HepG2 (cell line): ENCODE measurements around the gene CNNM4. TPM values are rescaled to one million over a fixed set of nuclear protein-coding genes. Genes with fewer than 3 reads are reported as not detected.
A peak's percentile ranks its signal among the peaks of the same experiment; 100 is the strongest.

Experiments used
- IKZF4 ChIP-seq: sonication (generic); formaldehyde crosslinking; IDR thresholded peaks from 2 replicates; pipeline ENCODE4 v1.5.1; 2020; ENCODE audit warnings: borderline replicate concordance, mild to moderate bottlenecking, low read depth, missing genetic modification reagents; ENCODE audit errors: not compliant biosample characterization
- RERE ChIP-seq: IDR thresholded peaks from 2 replicates; pipeline ENCODE4 v1.6.1; 2016; ENCODE audit warnings: low read depth, missing genetic modification reagents, missing compliant biosample characterization
- SP140L ChIP-seq: sonication (generic); formaldehyde crosslinking; IDR thresholded peaks from 2 replicates; pipeline ENCODE4 v1.4.0; 2020; ENCODE audit warnings: missing genetic modification reagents, borderline replicate concordance
- TFAP4 ChIP-seq: sonication (generic); IDR thresholded peaks from 2 replicates; pipeline ENCODE4 v1.6.1; 2016; ENCODE audit warnings: low read depth, borderline replicate concordance
- ZBTB1 ChIP-seq: sonication (generic); formaldehyde crosslinking; IDR thresholded peaks from 2 replicates; pipeline ENCODE4 v1.4.0; 2020; ENCODE audit warnings: missing genetic modification reagents, borderline replicate concordance
- ZNF224 ChIP-seq: sonication (generic); formaldehyde crosslinking; IDR thresholded peaks from 2 replicates; pipeline ENCODE4 v1.5.0; 2020; ENCODE audit warnings: mild to moderate bottlenecking, missing genetic modification reagents
- ZNF232 ChIP-seq: sonication (generic); formaldehyde crosslinking; IDR thresholded peaks from 2 replicates; pipeline ENCODE4 v1.4.0; 2020; ENCODE audit warnings: missing genetic modification reagents, borderline replicate concordance
- ZNF275 ChIP-seq: sonication (generic); formaldehyde crosslinking; IDR thresholded peaks from 2 replicates; pipeline ENCODE4 v1.8.0; 2022; ENCODE audit warnings: missing genetic modification reagents, mild to moderate bottlenecking, inconsistent platforms, borderline replicate concordance
- ZNF407 ChIP-seq: sonication (generic); formaldehyde crosslinking; IDR thresholded peaks from one replicate; pipeline ENCODE4 v1.5.1; 2020; ENCODE audit warnings: mild to moderate bottlenecking, missing genetic modification reagents; ENCODE audit errors: not compliant biosample characterization
- ZNF431 ChIP-seq: sonication (generic); formaldehyde crosslinking; IDR thresholded peaks from 2 replicates; pipeline ENCODE4 v1.9.0; 2022; ENCODE audit warnings: missing genetic modification reagents, low read depth, mild to moderate bottlenecking, borderline replicate concordance
- ZNF766 ChIP-seq: sonication (generic); formaldehyde crosslinking; IDR thresholded peaks from 2 replicates; pipeline ENCODE4 v1.5.0; 2020; ENCODE audit warnings: missing genetic modification reagents, borderline replicate concordance
- polyA plus RNA-seq, 8 experiments: library from polyadenylated mRNA; depleted of rRNA in 3 of 8; stranded (reverse) in 7 of 8; unstranded in 1 of 8; fragments of >200 nt; fragmentation: Illumina TruSeq in 4 of 8; extraction: Trizol in 4 of 8; gene quantifications; 2 replicates each; pipeline versions ENCODE4 v1.2.1 to v1.2.3, GENCODE V29; 2011 to 2016; ENCODE audit warnings: low read depth in 4 of 8, missing spikeins in 1 of 8, mixed read lengths in 1 of 8; ENCODE audit not compliant: insufficient read depth in 1 of 8
- total RNA-seq, 5 experiments: library from RNA; depleted of rRNA; stranded (reverse); fragments of >200 nt; fragmentation: Illumina TruSeq; extraction: Trizol; gene quantifications; 2 replicates each; pipeline ENCODE4 v1.2.3, GENCODE V29; 2016; ENCODE audit warnings: low read depth in 1 of 5

The CNNM4 gene
- total and polyA plus RNA-seq, 2 of the 13 experiments (the other 11 are each of a cell fraction or from before 2014, with no cell fraction given) = 5.9 to 8.4 TPM

- TF ChIP-seq TFAP4 (no peak), ZNF431 (CRISPR knock-in tag) (no peak; the same call in none of the 2 replicates), ZNF407 (CRISPR knock-in tag) (no peak), ZNF224 (CRISPR knock-in tag) (0 out of 2 replicates have a peak, but pooled peaks have one; percentile 43), ZNF275 (peak; percentile 44; the same call in 1 of the 2 replicates), ZBTB1 (CRISPR knock-in tag) (no peak), ZNF766 (CRISPR knock-in tag) (no peak), SP140L (no peak), IKZF4 (CRISPR knock-in tag) (no peak), RERE (CRISPR knock-in tag) (no peak), ZNF232 (peak; percentile 52; the same call in 1 of the 2 replicates)
Measured at GRCh38 chr2:96815326-96816126, 54.8 kb downstream of the CNNM4 start (continued).
